ENCODE results near the gene ACADVL.

- TF ChIP-seq CTCF (IDR thresholded peaks at IDR 0.05; ENCODE audit: insufficient read depth, low read length, poor library complexity, severe bottlenecking) = no peak
- no peak for TF ChIP-seq EZH2phosphoT487 (conservative IDR thresholded peaks at IDR 0.05; ENCODE audit: low read length)
Measured at GRCh38 chr17:7204828-7205461, 14.8 kb upstream of the ACADVL start.
